Fibroblast of lung (primary cell): ENCODE results near the gene KMT5C.

Experiments used
- CTCF ChIP-seq, 2 donors: IDR thresholded peaks in 1 of 2; conservative IDR thresholded peaks in 1 of 2; 1 replicate in 1 of 2; 2 replicates in 1 of 2; pipeline ENCODE4 v1.5.1; 2011 to 2012; ENCODE audit warnings: low read length in 2 of 2, control low read depth in 1 of 2, inconsistent platforms in 1 of 2, low read depth in 1 of 2, mild to moderate bottlenecking in 1 of 2
- EZH2 ChIP-seq: IDR thresholded peaks from 2 replicates; pipeline ENCODE4 v1.5.1; 2012; ENCODE audit warnings: low read length, control low read depth, mild to moderate bottlenecking; ENCODE audit errors: missing control alignments

GRCh38 chr19:55352040-55352439 lies 12.4 kb downstream of the KMT5C start:
- TF ChIP-seq CTCF (conservative IDR thresholded peaks at IDR 0.05 in 1 of 2, IDR thresholded peaks at IDR 0.05 in 1 of 2; ENCODE audit: low read depth in 1 of 2, low read length in 2 of 2), result no peak
- no peak for TF ChIP-seq EZH2
